Renal cortex interstitium (tissue), 11 donors: ENCODE measurements around the gene S100A2. TPM values are rescaled to one million over a fixed set of nuclear protein-coding genes. Genes with fewer than 3 reads are reported as not detected.
"Not testable (repeated sequence)": the region's sequence is repeated elsewhere in the genome, so short reads cannot be mapped to it uniquely, and the experiment has no call there.

Source experiments
- DNase-seq, 11 donors: peaks; one replicate each; pipeline ENCODE4 v3.0.0-alpha.2; 2013; ENCODE audit warnings: low read depth in 9 of 11, low spot score in 4 of 11; ENCODE audit errors: extremely low read depth in 1 of 11
- polyA plus RNA-seq, 3 donors: library from polyadenylated mRNA; unstranded; fragments of 120-200 nt; gene quantifications; one replicate each; pipeline ENCODE4 v1.2.1, GENCODE V29; 2013; ENCODE audit not compliant: insufficient read length in 3 of 3

The S100A2 gene
- polyA plus RNA-seq, 3 donors = 3.8 to 9.8 (median 4.1) TPM

- DNase-seq = no peak
Observed at GRCh38 chr1:153571706-153572105, 6.1 kb upstream of the S100A2 start.

- DNase-seq = no peak
Observed at GRCh38 chr1:153570874-153571273, 5.2 kb upstream of the S100A2 start.

DNA sequence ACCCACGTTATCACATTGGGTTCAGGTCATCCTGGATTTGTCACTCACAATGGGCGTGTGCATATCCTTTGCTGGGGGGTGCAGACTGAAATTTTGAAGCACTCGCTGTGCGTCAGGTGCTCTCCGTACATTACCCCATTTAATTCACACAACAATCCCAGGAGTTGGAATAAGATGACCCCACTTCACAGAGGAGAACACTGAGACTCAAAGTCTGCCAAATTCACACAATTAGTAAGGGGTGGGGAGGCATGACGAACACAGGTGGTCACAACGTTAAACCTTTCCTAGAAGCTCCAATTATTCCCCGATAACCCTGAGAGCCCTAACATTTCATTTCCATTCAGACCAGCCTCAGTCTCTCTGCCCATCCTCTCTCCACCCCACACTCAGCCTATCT is 3.8 kb upstream of the S100A2 start:
- no peak for DNase-seq

DNA sequence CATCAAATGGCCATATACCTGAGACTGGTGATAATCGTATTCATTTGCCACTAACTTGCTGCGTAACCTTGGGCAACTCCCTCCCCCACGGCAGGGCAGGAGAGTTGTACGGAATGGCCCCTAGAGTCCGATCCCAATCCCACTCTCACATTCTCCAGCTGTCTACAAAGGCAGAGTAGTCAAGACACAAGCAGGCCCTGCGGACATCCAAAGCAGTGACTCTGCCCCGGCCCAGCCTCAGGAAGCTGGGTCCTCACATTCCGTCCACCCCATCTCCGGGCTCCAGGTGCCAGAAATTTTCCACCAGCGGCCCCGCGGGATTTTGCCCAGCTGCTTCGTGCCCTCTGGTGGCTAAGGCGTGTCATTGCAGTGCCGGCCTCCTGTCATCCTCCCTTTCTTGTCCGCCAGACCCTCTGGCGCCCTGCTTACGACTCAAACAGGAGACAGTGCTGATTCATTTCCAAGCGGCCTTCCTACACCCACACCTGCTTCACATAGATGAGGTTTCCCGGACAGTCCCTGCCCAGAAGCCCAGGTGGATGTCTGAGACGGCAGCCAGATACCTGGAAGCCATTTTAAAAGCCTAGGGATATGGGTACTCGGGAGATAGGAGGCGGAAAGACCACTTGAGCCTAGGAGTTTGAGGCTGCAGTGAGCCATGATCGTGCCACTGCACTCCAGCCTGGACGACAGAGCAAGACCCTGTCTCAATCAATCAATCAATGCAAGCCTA is 2.9 kb upstream of the S100A2 start:
- DNase-seq = peak in 10 of 11 donors; percentile 71 to 86 (median 82)

DNA sequence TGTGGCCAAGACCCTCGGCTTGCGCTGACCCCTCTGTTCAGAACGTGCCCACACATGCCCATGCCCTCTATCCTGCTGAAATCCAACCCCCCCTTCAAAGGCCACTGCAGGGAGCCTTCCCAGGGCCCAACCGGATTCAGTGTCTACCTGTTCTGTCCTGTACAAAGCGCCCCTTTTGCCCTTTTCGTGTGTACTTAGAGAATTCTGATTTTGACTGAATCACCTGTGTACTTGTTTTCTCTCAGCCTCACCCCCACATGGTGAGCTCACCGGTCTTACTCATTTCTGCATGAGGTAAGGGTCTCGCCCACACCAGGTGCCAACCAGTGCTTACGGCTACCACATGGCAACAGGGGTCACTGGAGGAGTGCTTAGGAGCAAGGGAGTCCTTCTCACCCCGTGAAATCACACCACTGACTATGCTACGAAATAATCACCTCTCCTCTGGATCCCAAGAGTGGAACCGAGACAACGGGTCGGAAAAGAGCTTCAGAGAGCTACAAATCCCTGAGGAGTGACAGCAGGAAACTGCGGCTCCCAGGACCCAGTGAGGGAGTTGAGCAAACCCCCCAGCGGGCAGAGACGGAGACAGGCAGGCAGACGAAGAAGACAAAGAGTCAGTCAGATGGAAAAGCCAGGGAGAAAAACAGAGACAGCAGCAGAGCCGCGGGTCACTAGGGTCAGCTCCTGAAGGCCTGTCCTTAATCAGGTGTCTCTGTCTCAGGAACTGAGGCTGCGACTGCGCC is 2.1 kb upstream of the S100A2 start:
- DNase-seq = no peak

DNA sequence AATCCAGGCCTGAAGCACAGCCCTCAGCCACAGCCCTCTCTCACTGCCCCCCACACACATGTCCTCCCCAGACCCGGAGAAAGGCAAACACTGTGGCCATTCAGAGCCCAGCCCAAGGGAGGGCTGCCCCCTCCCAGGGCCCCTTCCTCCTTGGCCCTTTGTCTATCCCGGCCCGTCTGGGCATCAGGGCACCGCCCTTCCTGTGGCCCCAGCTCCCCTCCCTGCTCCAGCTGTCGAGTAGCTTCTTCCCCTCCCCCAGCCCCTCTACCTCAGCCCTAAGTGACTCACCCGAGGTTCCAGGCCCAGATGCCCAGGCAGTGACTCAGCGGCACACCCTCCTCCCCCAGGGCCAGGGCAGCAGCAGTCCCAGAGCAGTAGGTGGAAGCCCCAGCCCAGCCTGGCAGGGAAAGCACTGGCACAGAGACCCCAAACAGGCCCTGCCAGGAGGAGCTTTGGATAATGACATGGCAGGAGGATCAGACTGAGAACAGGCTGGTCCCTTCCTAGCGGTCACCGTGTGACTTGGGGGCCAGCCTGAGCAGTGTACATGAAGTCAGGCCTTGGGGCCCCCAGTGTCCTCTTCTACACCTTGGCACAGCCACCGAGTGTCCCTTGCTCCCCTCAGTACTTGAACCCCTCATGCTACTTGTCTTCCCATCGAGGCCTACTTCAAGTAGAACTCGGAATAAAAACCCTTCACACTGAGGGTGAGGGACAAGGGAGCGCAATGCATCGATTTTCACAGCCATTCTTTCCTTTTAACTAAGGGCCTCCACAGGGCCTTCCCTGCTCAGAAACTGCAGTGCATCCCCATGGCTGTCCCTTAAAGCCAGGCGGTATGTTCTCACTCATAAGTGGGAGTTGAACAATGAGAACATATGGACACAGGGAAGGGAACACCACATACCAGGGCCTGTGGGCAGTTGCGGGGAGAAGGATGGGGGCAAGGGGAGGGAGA is 1.0 kb upstream of the S100A2 start:
- DNase-seq = peak in 4 of 11 donors; percentile 46 to 77 (median 70)

DNA sequence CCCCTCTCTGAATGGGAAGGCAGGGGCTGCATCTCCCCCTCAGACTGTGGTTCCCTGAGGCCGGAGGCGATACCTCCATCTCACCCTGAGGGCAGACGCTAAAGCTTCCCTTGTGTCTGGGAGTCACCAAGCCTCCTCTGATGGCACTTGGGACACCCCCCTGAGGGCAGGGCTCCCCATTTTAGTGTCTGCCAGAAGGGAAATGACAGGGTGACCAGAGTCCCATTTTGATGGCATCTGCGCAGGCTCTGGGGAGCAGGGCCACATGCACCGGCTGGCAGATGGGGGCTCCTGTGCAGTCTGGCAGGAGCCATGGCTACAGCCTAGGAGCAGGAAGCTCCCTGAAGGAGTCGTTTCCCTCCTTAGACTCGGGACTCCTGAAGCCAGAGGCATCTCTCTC is 1.7 kb downstream of the S100A2 start:
- no peak for DNase-seq

- peak in 1 of 11 donors; percentile 55 for DNase-seq
Observed at GRCh38 chr1:153563483-153563901, 2.2 kb downstream of the S100A2 start.

DNA sequence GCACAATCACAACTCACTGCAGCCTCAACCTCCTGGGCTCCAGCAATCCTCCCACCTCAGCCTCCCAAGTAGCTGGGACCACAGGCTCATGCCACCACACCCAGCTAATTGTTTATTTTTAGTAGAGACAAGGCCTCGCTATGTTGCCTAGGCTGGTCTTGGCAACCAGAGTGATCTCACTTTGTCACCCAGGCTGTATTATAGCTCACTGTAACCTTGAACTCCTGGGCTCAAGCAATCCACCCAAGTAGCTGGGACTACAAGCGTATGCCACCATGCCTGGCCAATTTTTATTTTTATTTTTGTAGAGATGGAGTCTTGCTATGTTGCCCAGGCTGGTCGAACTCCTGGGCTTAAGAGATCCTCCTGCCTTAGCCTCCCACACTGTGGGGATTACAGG is 3.6 kb downstream of the S100A2 start:
- not testable (repeated sequence) for DNase-seq

DNA sequence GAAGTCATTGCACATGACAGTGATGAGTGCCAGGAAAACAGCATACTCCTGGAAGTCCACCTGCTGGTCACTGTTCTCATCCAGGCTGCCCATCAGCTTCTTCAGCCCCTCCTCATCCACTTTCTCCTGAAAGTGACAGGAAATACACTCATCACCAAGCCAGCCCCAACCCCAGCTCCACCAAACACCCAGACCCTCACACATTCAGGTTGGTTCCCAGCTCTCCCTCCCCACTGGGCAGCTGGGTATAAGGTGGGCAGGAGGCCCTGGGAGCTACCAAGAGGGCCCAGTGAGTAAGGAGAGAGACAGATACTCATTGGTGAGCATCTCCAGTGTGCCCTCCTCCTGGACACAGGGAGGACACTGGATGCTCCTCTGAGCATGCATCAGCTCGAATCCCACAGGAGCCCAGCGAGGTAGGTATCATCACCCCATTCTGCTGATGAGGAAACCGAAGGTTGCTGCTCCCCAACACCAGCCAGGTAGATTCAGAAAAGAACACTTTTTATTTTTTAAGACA is 4.1 kb downstream of the S100A2 start:
- DNase-seq = no peak

- DNase-seq = no peak
Observed at GRCh38 chr1:153560771-153561465, 4.7 kb downstream of the S100A2 start.

- no peak for DNase-seq
Observed at GRCh38 chr1:153560241-153560640, 5.4 kb downstream of the S100A2 start.

DNA sequence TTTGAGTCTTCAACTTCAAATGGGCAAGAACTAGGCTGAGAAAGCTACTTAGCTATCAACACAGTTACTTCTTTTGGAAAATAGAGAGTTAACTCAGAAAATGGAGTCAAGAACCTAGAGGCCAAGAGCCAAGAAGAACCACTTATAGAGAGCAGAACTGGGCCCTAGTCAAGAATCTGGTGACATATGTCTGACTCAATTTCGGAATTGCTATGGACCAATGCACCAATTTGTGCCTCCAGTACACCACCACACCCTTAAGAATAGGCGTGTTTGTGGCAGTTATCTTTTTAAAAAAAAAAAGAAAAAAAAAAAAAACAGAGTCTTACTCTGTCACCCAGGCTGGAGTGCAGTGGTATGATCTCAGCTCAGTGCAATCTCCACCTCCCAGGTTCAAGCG is 7.8 kb downstream of the S100A2 start:
- no peak for DNase-seq

DNA sequence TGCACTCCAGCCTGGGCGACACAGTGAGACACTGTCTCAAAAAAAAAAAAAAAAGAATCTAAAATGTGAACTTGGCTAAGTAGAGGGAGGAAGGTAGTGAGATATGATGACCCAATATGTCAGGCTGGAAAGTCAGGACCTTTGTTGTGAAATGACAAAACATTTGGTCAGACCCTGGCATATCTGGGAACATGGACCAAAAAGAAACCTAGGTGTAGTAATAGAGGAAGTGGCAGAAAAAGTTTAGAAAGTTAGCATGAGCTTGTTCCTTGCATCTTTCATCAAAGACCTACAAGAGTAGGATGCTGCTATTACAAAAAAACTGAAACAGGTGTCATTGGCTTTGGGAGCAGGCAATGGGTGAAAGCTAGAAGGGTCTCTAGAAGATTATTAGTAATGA is 9.3 kb downstream of the S100A2 start:
- no peak for DNase-seq

GRCh38 chr1:153553830-153554541 is 11.7 kb downstream of the S100A2 start:
- no peak for DNase-seq

GRCh38 chr1:153553096-153553495 is 12.5 kb downstream of the S100A2 start:
- DNase-seq = no peak

GRCh38 chr1:153552335-153552734 is 13.3 kb downstream of the S100A2 start:
- no peak for DNase-seq

DNA sequence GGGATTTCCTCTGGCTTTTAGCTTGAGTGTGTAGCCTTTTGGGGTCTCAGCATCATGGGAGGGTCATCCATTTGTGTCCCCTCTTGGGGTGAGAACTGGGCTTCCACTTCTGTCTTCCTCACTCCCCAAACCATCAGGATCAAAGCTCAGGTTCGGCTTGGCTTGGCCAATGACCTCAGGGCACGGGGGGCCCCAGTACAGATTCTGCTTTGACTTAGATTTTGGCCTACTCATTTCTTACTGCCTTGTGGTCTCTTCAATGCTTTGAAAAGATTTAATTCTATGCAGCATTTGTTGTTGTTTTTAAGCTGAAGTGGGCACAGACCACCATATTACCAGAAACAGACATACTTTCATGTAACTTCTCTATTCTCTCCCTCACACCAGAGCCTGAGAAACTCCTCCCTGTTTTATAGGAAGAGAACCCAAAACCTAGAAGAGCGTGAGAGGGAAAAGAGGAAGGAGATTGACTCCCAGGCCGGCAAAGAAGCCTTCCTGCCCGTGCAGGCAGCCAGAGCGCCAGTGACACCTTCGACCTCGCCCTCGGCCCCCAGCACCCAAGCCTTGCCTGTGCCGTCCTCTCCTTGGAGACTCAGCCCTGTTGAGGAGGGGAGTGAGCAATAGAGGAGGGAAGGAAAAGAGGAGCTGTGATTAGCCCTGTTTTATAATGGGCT is 14.7 kb downstream of the S100A2 start:
- DNase-seq = no peak
